ENCODE measurements around the gene GPR78.

The GPR78 gene

GRCh38 chr4:8547108-8547911, 32.9 kb upstream of the GPR78 start:
- no peaks in the 10 kb centered on the region for H3K79me1 ChIP-seq (ENCODE audit: low read length)
- no peak overlapping the region for H4K8ac ChIP-seq (ENCODE audit: low read depth, low read length)
- peak; percentile 90 for DNase-seq

DNA sequence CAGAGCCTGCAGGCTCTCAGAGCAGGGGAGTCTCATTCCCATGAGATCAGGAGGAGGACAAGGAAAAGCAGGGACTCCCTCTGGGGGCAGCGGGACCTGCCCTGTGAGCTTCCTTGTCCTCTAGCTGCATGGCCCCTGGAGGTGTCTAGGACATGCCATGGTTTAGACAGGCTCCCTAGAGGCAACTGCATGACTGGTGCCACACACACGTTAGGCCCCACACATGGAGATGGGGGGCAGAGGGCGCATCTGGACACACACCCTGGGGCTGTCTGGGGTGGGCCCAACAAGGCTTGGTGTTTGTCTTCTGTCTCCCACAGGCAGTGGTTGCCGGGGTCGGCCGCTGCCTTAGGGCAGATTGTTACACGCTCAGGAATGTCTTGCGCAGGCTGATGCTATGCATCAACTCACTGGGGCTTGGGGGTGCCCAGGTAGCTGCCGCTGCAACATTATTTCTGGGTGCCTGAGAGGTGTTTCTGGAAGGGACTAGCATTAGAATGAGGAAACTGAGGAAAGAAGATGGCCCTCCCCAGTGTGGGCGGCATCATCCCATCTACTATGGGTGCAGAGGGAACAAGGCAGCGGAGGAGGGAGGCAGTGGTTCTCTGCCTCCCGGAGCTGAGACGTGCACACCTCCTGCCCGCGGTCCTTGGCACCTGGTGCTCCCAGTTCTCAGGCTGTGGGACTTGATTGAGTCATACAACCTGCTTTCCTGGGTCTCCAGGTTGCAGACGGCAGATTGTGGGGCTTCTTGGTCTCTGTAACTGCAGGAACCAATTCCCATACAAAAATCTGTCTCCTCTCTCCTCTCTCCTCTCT, 32.1 kb upstream of the GPR78 start:
- Histone ChIP-seq H3K79me1 (ENCODE audit: low read length) (no peaks in the 10 kb centered on the region), H3K27ac (ENCODE audit: low read depth, low read length) (no peak overlapping the region), H3K4ac (ENCODE audit: low read depth, low read length) (peak overlapping the region; percentile 46), H4K8ac (ENCODE audit: low read depth, low read length) (no peak overlapping the region), H3K79me2 (ENCODE audit: control insufficient read depth, insufficient read depth, low read length) (no peaks in the 10 kb centered on the region), H3K9ac (ENCODE audit: low read length) (no peak overlapping the region), H3K27me3 (ENCODE audit: insufficient read depth, low read length, poor library complexity) (no peaks in the 10 kb centered on the region), H2BK120ac (ENCODE audit: low read depth, low read length) (no peak overlapping the region), H3K56ac (ENCODE audit: low read length) (peak overlapping the region; percentile 73), H3K18ac (ENCODE audit: low read length) (no peak overlapping the region), H4K5ac (ENCODE audit: low read length) (no peak overlapping the region), H3K36me3 (ENCODE audit: control insufficient read depth, insufficient read depth, low read length) (no peaks in the 10 kb centered on the region), H2BK5ac (ENCODE audit: low read length) (peak overlapping the region; percentile 35), H3K4me3 (ENCODE audit: low read length) (no peak overlapping the region), H2BK15ac (replicated peaks; ENCODE audit: low read depth) (no peak overlapping the region), H2AK5ac (ENCODE audit: low read length) (peak overlapping the region; percentile 45), H3K4me1 (ENCODE audit: control insufficient read depth, low read depth, low read length) (peaks cover 3% of the 10 kb centered on the region), H3K4me2 (ENCODE audit: low read length) (no peak overlapping the region), H3K23ac (ENCODE audit: low read length) (no peak overlapping the region)
- WGBS (ENCODE audit: extremely low coverage, insufficient coverage, low lambda C conversion rate), result no CpG with 5 or more reads among the region's 16 CpGs
- peak; percentile 41 for DNase-seq

More at GRCh38 chr4:8547108-8547911, 32.9 kb upstream of the GPR78 start:
- H3K27me3 ChIP-seq (ENCODE audit: insufficient read depth, low read length, poor library complexity), result no peaks in the 10 kb centered on the region
- no peaks in the 10 kb centered on the region for H3K36me3 ChIP-seq (ENCODE audit: control insufficient read depth, insufficient read depth, low read length)
- H2BK5ac ChIP-seq (ENCODE audit: low read length), result peak overlapping the region; percentile 35
- no peak overlapping the region for H3K23ac ChIP-seq (ENCODE audit: low read length)
- no CpG with 5 or more reads among the region's 16 CpGs for WGBS (ENCODE audit: extremely low coverage, insufficient coverage, low lambda C conversion rate)
- no peak overlapping the region for H2BK120ac ChIP-seq (ENCODE audit: low read depth, low read length)
- H2BK15ac ChIP-seq (replicated peaks; ENCODE audit: low read depth), result no peak overlapping the region
- H3K56ac ChIP-seq (ENCODE audit: low read length), result peak overlapping the region; percentile 73
- H3K4me2 ChIP-seq (ENCODE audit: low read length), result no peak overlapping the region
- peak overlapping the region; percentile 45 for H2AK5ac ChIP-seq (ENCODE audit: low read length)
- H3K4ac ChIP-seq (ENCODE audit: low read depth, low read length), result peak overlapping the region; percentile 46
- peaks cover 3% of the 10 kb centered on the region for H3K4me1 ChIP-seq (ENCODE audit: control insufficient read depth, low read depth, low read length)
- no peak overlapping the region for H3K4me3 ChIP-seq (ENCODE audit: low read length)
- H3K79me2 ChIP-seq (ENCODE audit: control insufficient read depth, insufficient read depth, low read length), result no peaks in the 10 kb centered on the region
- no peak overlapping the region for H3K18ac ChIP-seq (ENCODE audit: low read length)
- H4K5ac ChIP-seq (ENCODE audit: low read length), result no peak overlapping the region
- H3K27ac ChIP-seq (ENCODE audit: low read depth, low read length), result no peak overlapping the region
- H3K9ac ChIP-seq (ENCODE audit: low read length), result no peak overlapping the region

- H2BK15ac ChIP-seq (replicated peaks; ENCODE audit: low read depth), result no peak overlapping the region
- H4K8ac ChIP-seq (ENCODE audit: low read depth, low read length), result no peak overlapping the region
- H3K4me1 ChIP-seq (ENCODE audit: control insufficient read depth, low read depth, low read length), result peaks cover 3% of the 10 kb centered on the region
- H3K27me3 ChIP-seq (ENCODE audit: insufficient read depth, low read length, poor library complexity), result no peaks in the 10 kb centered on the region
- no peak overlapping the region for H3K4me2 ChIP-seq (ENCODE audit: low read length)
- no peak overlapping the region for H2BK5ac ChIP-seq (ENCODE audit: low read length)
- peak overlapping the region; percentile 56 for H3K56ac ChIP-seq (ENCODE audit: low read length)
- H3K18ac ChIP-seq (ENCODE audit: low read length), result no peak overlapping the region
- no peak overlapping the region for H3K4ac ChIP-seq (ENCODE audit: low read depth, low read length)
- no peak overlapping the region for H3K9ac ChIP-seq (ENCODE audit: low read length)
- WGBS (ENCODE audit: extremely low coverage, insufficient coverage, low lambda C conversion rate), result no CpG with 5 or more reads among the region's 14 CpGs
- DNase-seq, result no peak
- H3K79me2 ChIP-seq (ENCODE audit: control insufficient read depth, insufficient read depth, low read length), result no peaks in the 10 kb centered on the region
- H3K27ac ChIP-seq (ENCODE audit: low read depth, low read length), result no peak overlapping the region
- H2BK120ac ChIP-seq (ENCODE audit: low read depth, low read length), result no peak overlapping the region
- no peak overlapping the region for H3K4me3 ChIP-seq (ENCODE audit: low read length)
- H3K36me3 ChIP-seq (ENCODE audit: control insufficient read depth, insufficient read depth, low read length), result no peaks in the 10 kb centered on the region
- no peak overlapping the region for H4K5ac ChIP-seq (ENCODE audit: low read length)
- H2AK5ac ChIP-seq (ENCODE audit: low read length), result no peak overlapping the region
- H3K23ac ChIP-seq (ENCODE audit: low read length), result no peak overlapping the region
- no peaks in the 10 kb centered on the region for H3K79me1 ChIP-seq (ENCODE audit: low read length)
Measured at GRCh38 chr4:8548731-8549351, 31.4 kb upstream of the GPR78 start.

DNA sequence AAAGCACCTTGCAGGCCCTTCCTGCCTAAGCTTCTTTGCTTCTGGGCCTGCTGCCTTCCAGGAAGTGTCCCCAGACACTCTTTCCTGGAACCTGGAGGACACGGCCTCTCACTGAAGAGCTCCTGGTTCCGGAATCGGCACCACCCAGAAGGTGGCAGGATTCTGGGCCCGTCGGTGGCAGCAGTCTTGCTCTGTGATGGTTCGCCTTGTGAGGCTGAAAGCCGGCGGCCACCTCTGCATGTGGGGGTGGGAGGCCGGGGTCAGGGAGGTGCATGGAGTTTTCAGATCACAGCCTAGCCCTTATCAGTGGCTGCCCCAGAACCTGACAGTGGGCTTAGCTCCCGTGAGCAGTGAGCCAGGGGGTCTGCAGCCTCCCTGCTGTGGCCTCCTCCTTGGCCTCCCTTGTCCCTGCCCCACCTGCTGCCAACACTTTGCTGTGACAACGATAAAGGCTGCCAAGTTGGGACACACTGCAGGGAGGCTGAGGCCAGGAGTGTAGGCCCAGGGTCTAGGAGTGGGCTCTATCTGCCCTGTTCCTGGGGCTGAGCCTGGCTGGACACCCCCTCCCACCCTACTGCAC, 30.8 kb upstream of the GPR78 start:
- WGBS (ENCODE audit: extremely low coverage, insufficient coverage, low lambda C conversion rate), result no CpG with 5 or more reads among the region's 11 CpGs

GRCh38 chr4:8550691-8551090, 29.5 kb upstream of the GPR78 start:
- Histone ChIP-seq H4K8ac (ENCODE audit: low read depth, low read length) (no peak overlapping the region), H3K23ac (ENCODE audit: low read length) (no peak overlapping the region), H3K9ac (ENCODE audit: low read length) (no peak overlapping the region), H2AK5ac (ENCODE audit: low read length) (no peak overlapping the region), H2BK5ac (ENCODE audit: low read length) (no peak overlapping the region), H3K4me3 (ENCODE audit: low read length) (no peak overlapping the region), H3K27me3 (ENCODE audit: insufficient read depth, low read length, poor library complexity) (no peaks in the 10 kb centered on the region), H3K4me1 (ENCODE audit: control insufficient read depth, low read depth, low read length) (no peaks in the 10 kb centered on the region), H3K56ac (ENCODE audit: low read length) (no peak overlapping the region), H3K36me3 (ENCODE audit: control insufficient read depth, insufficient read depth, low read length) (no peaks in the 10 kb centered on the region), H2BK120ac (ENCODE audit: low read depth, low read length) (no peak overlapping the region), H3K18ac (ENCODE audit: low read length) (no peak overlapping the region), H3K79me2 (ENCODE audit: control insufficient read depth, insufficient read depth, low read length) (no peaks in the 10 kb centered on the region), H4K5ac (ENCODE audit: low read length) (no peak overlapping the region), H3K4ac (ENCODE audit: low read depth, low read length) (no peak overlapping the region), H3K79me1 (ENCODE audit: low read length) (no peaks in the 10 kb centered on the region), H3K4me2 (ENCODE audit: low read length) (no peak overlapping the region), H2BK15ac (replicated peaks; ENCODE audit: low read depth) (no peak overlapping the region), H3K27ac (ENCODE audit: low read depth, low read length) (no peak overlapping the region)
- WGBS (ENCODE audit: extremely low coverage, insufficient coverage, low lambda C conversion rate), result no CpG with 5 or more reads among the region's 9 CpGs
- DNase-seq, result no peak

More for the DNA sequence above, 30.8 kb upstream of the GPR78 start:
- H3K4ac ChIP-seq (ENCODE audit: low read depth, low read length), result no peak overlapping the region
- no peak overlapping the region for H2BK15ac ChIP-seq (replicated peaks; ENCODE audit: low read depth)
- no peak overlapping the region for H4K8ac ChIP-seq (ENCODE audit: low read depth, low read length)
- no peaks in the 10 kb centered on the region for H3K36me3 ChIP-seq (ENCODE audit: control insufficient read depth, insufficient read depth, low read length)
- no peak overlapping the region for H3K9ac ChIP-seq (ENCODE audit: low read length)
- DNase-seq, result no peak
- no peak overlapping the region for H3K27ac ChIP-seq (ENCODE audit: low read depth, low read length)
- no peak overlapping the region for H2BK120ac ChIP-seq (ENCODE audit: low read depth, low read length)
- no peak overlapping the region for H2BK5ac ChIP-seq (ENCODE audit: low read length)
- H3K79me1 ChIP-seq (ENCODE audit: low read length), result no peaks in the 10 kb centered on the region
- H4K5ac ChIP-seq (ENCODE audit: low read length), result no peak overlapping the region
- no peak overlapping the region for H3K4me3 ChIP-seq (ENCODE audit: low read length)
- H3K27me3 ChIP-seq (ENCODE audit: insufficient read depth, low read length, poor library complexity), result no peaks in the 10 kb centered on the region
- peak overlapping the region; percentile 56 for H3K56ac ChIP-seq (ENCODE audit: low read length)
- H2AK5ac ChIP-seq (ENCODE audit: low read length), result peak overlapping the region; percentile 69
- no peaks in the 10 kb centered on the region for H3K79me2 ChIP-seq (ENCODE audit: control insufficient read depth, insufficient read depth, low read length)
- H3K23ac ChIP-seq (ENCODE audit: low read length), result no peak overlapping the region
- H3K18ac ChIP-seq (ENCODE audit: low read length), result no peak overlapping the region
- H3K4me2 ChIP-seq (ENCODE audit: low read length), result no peak overlapping the region
- H3K4me1 ChIP-seq (ENCODE audit: control insufficient read depth, low read depth, low read length), result peaks cover 3% of the 10 kb centered on the region
